Activated T-cell treated with anti-CD3 and anti-CD28 coated beads, Interleukin-2, amount 50 U/mL, for 72 hours (primary cell): ENCODE results near the gene C14orf119. TPM values are rescaled to one million over a fixed set of nuclear protein-coding genes. Genes with fewer than 3 reads are reported as not detected.
"Not testable (repeated sequence)": the region's sequence is repeated elsewhere in the genome, so short reads cannot be mapped to it uniquely, and the experiment has no call there.

ENCODE experiments used
- ATAC-seq, 2 donors: fragments of 150-1000 bp; cut with Tn5 transposase; replicated peaks in 1 of 2; 2 replicates each; pipeline ENCODE4 v1.10.0; 2021; ENCODE audit warnings: moderate library complexity in 2 of 2, mild to moderate bottlenecking in 1 of 2
- DNase-seq, 2 donors: peaks; one replicate each; pipeline ENCODE4 v3.0.0; 2021 to 2022; ENCODE audit warnings: mixed read lengths in 1 of 2
- H3K27ac Mint-ChIP-seq: one replicate; pipeline ENCODE4 v1.8.0; 2022; ENCODE audit warnings: mild to moderate bottlenecking, moderate library complexity, mixed read lengths
- H3K27me3 Mint-ChIP-seq: one replicate; pipeline ENCODE4 v1.8.0; 2022; ENCODE audit warnings: low read depth, mixed read lengths
- H3K36me3 Mint-ChIP-seq, 2 donors: one replicate each; pipeline ENCODE4 v1.8.0; 2022; ENCODE audit warnings: mixed read lengths in 2 of 2, mild to moderate bottlenecking in 1 of 2; ENCODE audit not compliant: insufficient read depth in 2 of 2
- H3K4me1 Mint-ChIP-seq: one replicate; pipeline ENCODE4 v1.8.0; 2022; ENCODE audit warnings: low read depth, mixed read lengths
- H3K4me3 Mint-ChIP-seq, 2 donors: one replicate each; pipeline ENCODE4 v1.8.0; 2022; ENCODE audit warnings: mild to moderate bottlenecking in 2 of 2, mixed read lengths in 2 of 2, moderate library complexity in 2 of 2
- H3K9me3 Mint-ChIP-seq, 2 donors: one replicate each; pipeline ENCODE4 v1.8.0; 2022; ENCODE audit warnings: mixed read lengths in 2 of 2
- total RNA-seq, 2 donors: library from RNA; stranded (reverse); gene quantifications; one replicate each; pipeline ENCODE4 v1.2.3, GENCODE V29; 2022

The C14orf119 gene
- total RNA-seq, 2 donors from 2014 or later: 31.3 to 38.5 TPM

DNA sequence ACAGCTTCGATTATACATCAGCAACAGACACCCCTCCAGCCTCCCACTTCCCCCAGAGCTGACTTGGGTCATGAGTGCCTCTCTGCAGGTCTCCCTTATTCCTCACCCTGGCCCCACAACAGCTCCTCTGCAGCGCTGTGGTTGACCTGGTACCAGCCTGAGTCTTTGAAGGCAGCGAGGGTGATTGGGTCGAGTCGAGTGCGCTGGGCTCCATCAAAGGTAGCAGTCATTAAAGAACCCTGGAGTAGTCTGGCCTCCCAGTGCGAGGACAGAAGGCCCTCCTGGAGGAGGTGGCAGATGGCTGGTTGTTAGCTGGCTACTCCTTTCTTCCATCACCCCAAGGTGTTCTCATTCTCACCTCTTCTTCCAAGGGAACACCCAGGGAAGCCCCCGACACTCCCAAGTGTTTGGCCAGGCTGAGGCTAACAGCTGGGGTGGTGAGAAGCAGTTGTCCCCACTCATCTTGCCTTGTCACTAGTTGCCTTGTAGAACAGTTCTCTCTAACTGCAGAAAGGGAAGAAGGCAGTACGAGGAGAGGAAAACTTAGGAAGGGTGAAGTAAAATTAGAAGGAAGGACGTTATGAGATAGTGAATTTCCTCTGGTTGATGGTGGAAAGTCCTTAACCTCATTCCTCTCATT lies 6.8 kb downstream of the C14orf119 start:
- no peak overlapping the region for H3K27ac Mint-ChIP-seq
- H3K27me3 Mint-ChIP-seq: no peaks in the 10 kb centered on the region
- ATAC-seq (no peak), DNase-seq (no peak)
- H3K9me3 Mint-ChIP-seq: no peaks in the 10 kb centered on the region
- peaks cover 2 to 5% of the 10 kb centered on the region in 2 donors for H3K36me3 Mint-ChIP-seq
- peaks cover 7% of the 10 kb centered on the region for H3K4me1 Mint-ChIP-seq
- H3K4me3 Mint-ChIP-seq: no peak overlapping the region

DNA sequence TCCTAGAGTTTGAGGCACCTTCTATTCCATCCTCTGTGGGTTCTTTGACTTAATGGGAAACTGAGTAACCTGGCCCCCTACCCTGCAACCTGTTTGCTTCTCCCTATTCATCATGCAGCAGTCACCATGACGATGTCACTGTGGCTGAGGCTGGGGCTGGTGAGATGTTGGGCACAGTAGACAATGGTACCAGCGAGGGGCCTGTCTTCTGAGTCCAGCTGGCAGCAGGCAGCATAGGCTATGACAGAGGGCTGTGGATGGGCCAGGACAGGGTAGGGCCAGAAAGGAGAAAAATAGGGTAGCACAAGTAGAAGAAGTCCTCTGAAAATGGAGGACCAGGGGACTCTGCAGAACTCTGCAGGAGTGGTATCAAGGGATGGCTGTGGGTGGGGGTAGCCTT lies 7.5 kb downstream of the C14orf119 start:
- H3K4me3 Mint-ChIP-seq: no peak overlapping the region
- no peak for DNase-seq
- no peak overlapping the region for H3K27ac Mint-ChIP-seq
- no peaks in the 10 kb centered on the region for H3K9me3 Mint-ChIP-seq
- H3K36me3 Mint-ChIP-seq: peaks cover 0 to under 1% of the 10 kb centered on the region in 2 donors
- H3K4me1 Mint-ChIP-seq: peaks cover under 1% of the 10 kb centered on the region
- ATAC-seq: peak in 1 of 2 donors; percentile 23
- no peaks in the 10 kb centered on the region for H3K27me3 Mint-ChIP-seq

DNA sequence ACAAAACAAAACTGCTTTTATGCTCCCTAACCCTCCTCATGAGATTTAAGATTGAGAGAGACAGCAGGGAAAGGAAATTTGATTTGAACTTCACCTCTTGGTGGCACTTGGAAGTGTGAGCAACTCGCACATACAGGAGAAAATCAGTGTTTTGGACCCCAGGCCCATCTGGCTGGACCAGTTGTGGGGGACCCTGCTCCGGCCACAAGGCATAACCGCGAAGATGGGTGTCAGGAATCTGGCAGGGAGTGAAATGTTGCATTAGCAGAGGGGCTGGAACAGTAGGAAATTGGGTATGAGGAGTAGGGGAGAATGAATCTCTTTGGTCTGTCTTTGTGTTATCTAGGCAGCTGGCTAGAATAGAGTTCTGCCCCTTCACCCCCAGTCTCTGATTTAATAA lies 8.3 kb downstream of the C14orf119 start:
- ATAC-seq (no peak), DNase-seq (no peak)
- Mint-ChIP-seq H3K9me3 (no peaks in the 10 kb centered on the region), H3K27ac (no peak overlapping the region), H3K4me3 (no peak overlapping the region), H3K27me3 (no peaks in the 10 kb centered on the region), H3K36me3 (no peaks in the 10 kb centered on the region), H3K4me1 (no peaks in the 10 kb centered on the region)

DNA sequence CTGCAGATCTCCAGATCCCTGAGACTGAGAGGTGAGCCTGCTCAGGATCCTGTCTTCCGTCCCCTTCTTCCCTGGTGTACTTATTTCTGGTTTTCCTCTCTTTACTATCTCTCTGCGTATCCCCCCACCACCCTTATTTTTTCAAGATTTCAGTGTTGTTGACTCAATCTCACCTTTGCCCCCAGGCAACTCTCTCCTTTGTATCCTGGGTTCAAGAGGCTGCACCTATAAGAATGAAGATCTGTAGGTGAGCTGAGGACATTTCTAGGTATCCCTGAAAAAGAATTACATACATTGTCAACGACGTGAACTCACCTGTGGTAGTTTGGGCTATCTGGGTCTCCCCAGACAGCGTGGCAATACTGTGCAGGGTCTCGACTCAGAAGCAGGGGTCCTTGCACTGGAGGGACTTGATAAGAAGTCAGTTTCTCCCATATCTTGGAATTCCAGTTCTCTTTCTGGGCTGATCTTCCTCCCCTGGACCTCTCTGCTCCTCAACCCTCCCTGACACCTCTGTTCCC lies 8.8 kb downstream of the C14orf119 start:
- DNase-seq: no peak
- no peak overlapping the region for H3K4me3 Mint-ChIP-seq
- no peaks in the 10 kb centered on the region for H3K4me1 Mint-ChIP-seq
- H3K36me3 Mint-ChIP-seq: no peaks in the 10 kb centered on the region
- H3K27me3 Mint-ChIP-seq: no peaks in the 10 kb centered on the region
- H3K9me3 Mint-ChIP-seq: no peaks in the 10 kb centered on the region
- no peak for ATAC-seq
- no peak overlapping the region for H3K27ac Mint-ChIP-seq

DNA sequence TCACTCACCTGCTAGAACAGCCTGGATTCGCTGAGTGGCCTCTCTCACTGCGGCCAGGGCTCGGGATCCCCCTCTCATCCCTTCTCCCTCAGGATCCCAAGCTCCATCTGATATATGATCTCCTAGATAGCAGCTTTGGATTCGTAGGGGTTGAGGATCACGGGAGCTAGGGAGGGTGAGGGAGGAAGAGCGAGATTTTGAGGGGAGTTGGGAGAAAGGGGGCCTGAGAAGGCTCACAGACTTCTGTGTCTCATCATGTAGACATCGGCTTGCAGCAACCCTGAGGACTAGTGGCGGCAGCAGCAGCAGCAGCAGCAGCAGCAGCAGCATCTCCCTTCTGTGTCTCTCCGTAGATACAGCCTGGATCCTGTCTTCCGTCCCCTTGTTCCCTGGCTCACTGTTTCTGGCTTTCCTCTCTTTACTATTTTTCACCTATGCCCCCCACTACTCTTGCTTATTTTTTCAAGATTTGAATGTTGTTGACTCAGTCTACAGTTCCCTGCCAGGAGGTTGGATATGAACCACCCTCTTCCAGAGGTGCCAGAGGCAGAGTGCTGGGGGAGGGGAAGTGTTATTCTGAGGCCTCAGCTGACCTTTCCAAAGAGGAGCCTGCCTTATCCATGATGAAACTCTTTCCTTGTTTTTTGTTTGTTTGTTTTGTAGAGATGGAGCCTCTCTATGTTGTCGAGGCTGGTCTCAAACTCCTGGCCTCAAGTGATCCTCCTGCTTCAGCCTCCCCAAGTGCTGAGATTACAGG lies 9.5 kb downstream of the C14orf119 start, which contains the start of gene CIROP:
CIROP (minus strand) TSS at position 399 of the 757 bp plus-strand sequence; CDS start at position 330, 69 bp downstream.
- H3K4me3 Mint-ChIP-seq: no peak within 1 kb of the TSS
- no peak within 1 kb of the TSS for H3K27ac Mint-ChIP-seq
- no peak for ATAC-seq
- H3K4me1 Mint-ChIP-seq: no peaks in the 10 kb centered on the region
- H3K9me3 Mint-ChIP-seq: no peaks in the 10 kb centered on the region
- no peaks in the 10 kb centered on the region for H3K27me3 Mint-ChIP-seq
- no peaks in the 10 kb centered on the region for H3K36me3 Mint-ChIP-seq
- DNase-seq: no peak

DNA sequence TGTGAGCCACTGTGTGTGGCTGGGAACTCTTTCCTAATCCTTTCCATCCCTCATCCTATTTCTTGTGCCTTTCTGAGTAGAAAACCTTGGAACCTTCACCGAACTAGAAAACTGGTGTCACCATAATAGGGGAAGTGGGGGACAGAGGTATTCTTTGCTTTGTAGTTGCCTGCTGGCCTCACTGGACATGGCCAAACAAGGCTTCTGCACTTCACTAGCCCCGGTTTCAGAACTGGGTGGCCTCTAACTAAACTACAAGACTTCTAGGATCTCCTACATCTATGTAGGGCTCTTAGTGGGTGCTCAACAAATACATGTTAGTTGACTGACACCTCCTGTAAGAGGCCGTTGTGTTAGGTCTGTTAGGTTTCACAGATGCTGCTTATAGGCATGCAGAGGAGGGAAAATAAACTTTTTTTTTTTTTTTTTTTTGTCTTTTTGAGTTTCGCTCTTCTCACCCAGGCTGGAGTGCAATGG lies 10.1 kb downstream of the C14orf119 start:
- DNase-seq (no peak), ATAC-seq (no peak)
- Mint-ChIP-seq H3K4me1 (no peaks in the 10 kb centered on the region), H3K27me3 (no peaks in the 10 kb centered on the region), H3K27ac (no peak overlapping the region), H3K9me3 (no peaks in the 10 kb centered on the region), H3K36me3 (no peaks in the 10 kb centered on the region), H3K4me3 (no peak overlapping the region)

DNA sequence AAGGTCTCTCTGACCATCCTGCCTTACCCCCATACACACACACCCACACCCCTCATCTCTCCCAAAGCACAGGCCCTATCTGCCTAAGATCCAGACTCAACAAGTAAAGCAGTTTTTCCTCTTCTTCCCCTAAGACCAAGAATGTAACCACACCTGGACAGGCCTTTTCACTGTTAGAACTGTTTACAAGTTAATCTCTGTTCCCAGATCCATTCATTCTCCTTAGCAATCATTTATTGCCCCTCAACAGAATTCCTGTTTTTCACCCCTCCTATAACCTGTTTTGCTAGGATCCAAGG lies 11.4 kb downstream of the C14orf119 start:
- Mint-ChIP-seq H3K27me3 (no peaks in the 10 kb centered on the region), H3K27ac (no peak overlapping the region), H3K4me3 (no peak overlapping the region), H3K36me3 (no peaks in the 10 kb centered on the region), H3K9me3 (no peaks in the 10 kb centered on the region), H3K4me1 (no peaks in the 10 kb centered on the region)
- no peak for DNase-seq
- no peak for ATAC-seq

DNA sequence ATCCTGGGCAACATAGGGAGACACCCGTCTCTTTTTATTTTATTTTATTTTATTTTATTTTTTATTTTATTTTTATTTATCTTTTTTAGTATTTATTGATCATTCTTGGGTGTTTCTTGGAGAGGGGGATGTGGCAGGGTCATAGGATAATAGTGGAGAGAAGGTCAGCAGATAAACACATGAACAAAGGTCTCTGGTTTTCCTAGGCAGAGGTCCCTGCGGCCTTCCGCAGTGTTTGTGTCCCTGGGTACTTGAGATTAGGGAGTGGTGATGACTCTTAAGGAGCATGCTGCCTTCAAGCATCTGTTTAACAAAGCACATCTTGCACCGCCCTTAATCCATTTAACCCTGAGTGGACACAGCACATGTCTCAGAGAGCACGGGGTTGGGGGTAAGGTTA lies 12.3 kb downstream of the C14orf119 start:
- H3K4me3 Mint-ChIP-seq, DNase-seq, H3K4me1 Mint-ChIP-seq, H3K27ac Mint-ChIP-seq, H3K27me3 Mint-ChIP-seq, H3K9me3 Mint-ChIP-seq, H3K36me3 Mint-ChIP-seq, ATAC-seq: not testable (repeated sequence)

DNA sequence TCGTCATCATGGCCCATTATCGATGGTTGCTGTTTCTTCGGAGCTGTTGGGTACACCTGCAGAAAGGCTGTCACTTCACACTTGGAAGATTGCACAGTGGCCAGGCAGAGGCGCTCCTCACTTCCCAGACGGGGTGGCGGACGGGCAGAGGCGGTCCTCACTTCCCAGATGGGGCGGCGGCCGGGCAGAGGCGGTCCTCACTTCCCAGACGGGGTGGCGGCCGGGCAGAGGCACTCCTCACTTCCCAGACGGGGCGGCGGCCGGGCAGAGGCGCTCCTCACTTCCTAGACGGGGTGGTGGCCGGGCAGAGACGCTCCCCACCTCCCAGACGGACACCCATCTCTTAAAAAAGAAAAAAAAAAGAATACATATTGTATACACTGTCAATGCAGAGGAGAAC lies 12.9 kb downstream of the C14orf119 start:
- not testable (repeated sequence) for H3K4me3 Mint-ChIP-seq, H3K27me3 Mint-ChIP-seq, H3K9me3 Mint-ChIP-seq, H3K27ac Mint-ChIP-seq, H3K36me3 Mint-ChIP-seq, DNase-seq, H3K4me1 Mint-ChIP-seq, ATAC-seq

DNA sequence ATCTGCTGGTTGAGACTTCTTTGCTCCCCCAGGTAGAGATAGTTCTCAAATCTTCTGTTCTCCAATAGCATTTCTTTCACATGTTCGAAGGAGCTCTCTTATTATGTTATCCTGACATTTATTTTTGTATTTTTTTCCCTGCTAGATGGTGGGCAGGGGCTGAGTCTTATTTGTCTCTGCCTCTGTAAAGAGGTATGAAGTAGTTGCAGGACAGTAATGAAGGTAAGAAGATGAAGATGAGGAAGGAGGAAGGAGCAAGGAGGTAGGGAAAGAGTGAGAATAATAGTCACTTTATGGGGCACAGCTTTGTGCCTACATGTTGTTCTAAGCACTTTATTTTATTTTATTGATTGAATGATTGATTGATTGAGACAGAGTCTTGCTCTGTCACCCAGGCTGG lies 14.5 kb downstream of the C14orf119 start:
- ATAC-seq: no peak
- Mint-ChIP-seq H3K4me3 (no peak overlapping the region), H3K9me3 (no peaks in the 10 kb centered on the region), H3K27ac (no peak overlapping the region), H3K4me1 (peaks cover 5% of the 10 kb centered on the region), H3K27me3 (no peaks in the 10 kb centered on the region), H3K36me3 (no peaks in the 10 kb centered on the region)
- DNase-seq: no peak

DNA sequence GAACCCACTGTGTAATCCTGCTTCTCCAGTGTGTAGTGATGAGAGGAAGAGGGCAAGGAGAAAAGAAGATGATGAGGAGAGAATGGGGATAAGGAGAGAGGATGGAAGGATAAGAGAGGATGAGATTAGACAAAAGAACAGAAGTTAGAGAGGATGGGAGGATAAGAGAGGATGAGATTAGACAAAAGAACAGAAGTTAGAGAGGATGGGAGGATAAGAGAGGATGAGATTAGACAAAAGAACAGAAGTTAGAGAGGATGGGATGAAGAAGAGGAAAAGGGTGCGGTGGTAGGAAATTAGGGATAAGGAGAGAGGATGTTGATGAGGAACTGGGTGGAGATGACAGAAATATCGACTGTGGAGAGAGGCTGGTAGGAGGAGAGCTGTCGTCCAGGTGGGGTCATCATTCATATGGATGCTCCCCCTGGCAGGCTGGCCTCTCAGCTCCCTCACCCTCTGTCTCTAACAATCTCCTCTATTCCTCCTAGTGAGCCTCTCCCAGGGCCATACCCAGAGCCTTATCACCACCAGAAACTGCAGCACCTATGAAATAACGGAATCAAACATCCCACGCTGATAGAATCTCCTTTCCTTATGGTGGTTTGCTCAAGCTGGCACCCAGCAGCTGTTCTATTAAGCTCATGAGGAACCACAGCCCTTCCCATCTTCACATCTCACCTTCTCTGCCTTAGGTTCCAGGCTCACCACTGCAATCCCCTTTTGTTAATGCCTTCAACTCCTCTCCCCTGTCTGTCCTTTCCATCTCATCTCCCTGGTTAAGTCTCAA lies 15.5 kb downstream of the C14orf119 start:
- H3K27me3 Mint-ChIP-seq: no peaks in the 10 kb centered on the region
- no peak overlapping the region for H3K27ac Mint-ChIP-seq
- peaks cover 12% of the 10 kb centered on the region for H3K4me1 Mint-ChIP-seq
- no peak for DNase-seq
- no peaks in the 10 kb centered on the region for H3K9me3 Mint-ChIP-seq
- no peak overlapping the region for H3K4me3 Mint-ChIP-seq
- H3K36me3 Mint-ChIP-seq: no peaks in the 10 kb centered on the region
- ATAC-seq: no peak

DNA sequence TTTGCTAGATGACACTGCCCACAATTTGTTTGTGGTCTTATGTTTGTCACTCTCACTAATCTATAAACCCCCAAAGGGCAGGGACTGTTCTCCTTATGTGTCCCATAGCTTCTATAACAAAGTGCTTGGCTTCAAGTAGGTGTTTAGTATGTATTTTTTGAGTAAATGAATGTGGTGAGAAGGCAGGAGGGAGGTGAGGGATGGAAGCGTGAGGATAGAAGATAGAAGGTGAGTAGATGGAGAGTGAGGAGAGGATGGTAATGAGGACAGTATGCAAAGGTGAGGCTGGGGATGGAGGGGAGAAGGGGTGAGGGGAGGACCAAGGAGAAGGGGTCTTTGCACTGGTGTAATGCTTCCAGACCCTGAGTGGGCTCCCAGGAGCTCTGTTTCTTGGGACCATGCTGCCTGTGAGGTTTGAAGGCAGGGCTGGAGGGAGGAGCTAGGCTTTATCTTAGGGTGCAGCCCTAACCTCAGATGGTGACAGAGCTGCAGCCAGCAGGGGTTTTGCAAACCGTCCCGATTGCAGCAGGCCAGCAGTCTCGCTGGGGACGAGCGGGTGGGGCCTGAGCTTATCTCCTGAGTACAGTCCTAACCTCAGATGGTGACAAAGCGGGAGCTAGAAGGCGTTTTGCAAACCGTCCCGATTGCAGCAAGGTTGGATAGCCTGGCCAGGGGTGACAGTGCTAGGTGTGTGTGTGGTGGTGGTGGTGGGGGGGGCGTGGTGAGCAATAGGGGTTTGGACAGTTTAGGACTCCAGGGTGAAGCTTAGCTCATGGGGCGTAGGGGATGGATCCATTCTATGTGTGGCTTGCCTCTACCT lies 17.3 kb downstream of the C14orf119 start:
- ATAC-seq (no peak), DNase-seq (no peak)
- Mint-ChIP-seq H3K4me3 (no peak overlapping the region), H3K9me3 (no peaks in the 10 kb centered on the region), H3K4me1 (peaks cover 17% of the 10 kb centered on the region), H3K27me3 (no peaks in the 10 kb centered on the region), H3K27ac (no peak overlapping the region), H3K36me3 (no peaks in the 10 kb centered on the region)
